Measurements from ENCODE around the gene FPR1.
A peak's percentile ranks its signal among the peaks of the same experiment; 100 is the strongest.

FPR1 gene

GRCh38 chr19:51788029-51788428 lies 36.4 kb upstream of the FPR1 start:
- in situ Hi-C loops (cut with HindIII; ENCODE audit: low sequenced_read_pairs) = no loop called here
- no peak for TF ChIP-seq CTCF (IDR thresholded peaks at IDR 0.05; ENCODE audit: low read depth, low read length)
- no peak overlapping the region for H3K4me3 ChIP-seq (ENCODE audit: low read depth, low read length)
- DNase-seq (ENCODE audit: low read depth, low spot score) = no peak

DNA sequence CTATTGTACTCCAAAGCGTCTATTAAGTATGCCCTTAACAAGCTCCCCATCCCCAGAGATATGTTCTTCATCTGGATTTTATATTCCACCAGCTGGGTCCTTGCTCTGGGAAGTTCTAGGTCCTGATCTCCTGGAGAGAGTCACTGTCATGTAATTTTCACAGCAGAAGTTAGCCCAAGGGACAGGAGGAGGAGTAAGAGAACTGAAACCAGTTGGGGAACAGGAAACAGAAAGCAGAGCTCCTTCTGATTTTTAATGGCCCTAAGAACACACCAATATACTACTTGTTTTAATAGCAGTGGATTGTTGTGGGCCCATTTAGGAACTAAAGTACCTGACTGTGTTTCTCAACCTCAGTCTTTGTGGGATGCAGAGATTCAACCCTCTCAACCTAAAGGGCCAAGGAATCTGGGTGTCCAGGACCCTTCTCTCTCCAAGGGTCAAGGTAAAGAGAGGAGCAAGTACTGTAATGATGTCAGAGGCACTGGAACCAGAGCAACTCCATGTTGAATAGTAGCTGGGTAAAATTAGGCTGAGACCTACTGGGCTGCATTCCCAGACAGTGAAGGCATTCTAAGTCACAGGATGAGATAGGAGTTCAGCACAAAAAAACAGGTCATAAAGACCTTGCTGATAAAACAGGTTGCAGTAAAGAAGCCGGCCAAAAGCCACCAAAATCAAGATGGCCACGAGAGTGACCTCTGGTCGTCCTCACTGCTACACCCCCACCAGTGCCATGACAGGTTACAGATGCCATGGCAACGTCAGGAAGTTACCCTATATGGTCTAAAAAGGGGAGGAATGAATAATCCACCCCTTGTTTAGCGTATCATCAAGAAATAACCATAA lies 35.2 kb upstream of the FPR1 start:
- DNase-seq (ENCODE audit: low read depth, low spot score) = no peak
- no peak for TF ChIP-seq CTCF (IDR thresholded peaks at IDR 0.05; ENCODE audit: low read depth, low read length)
- H3K4me3 ChIP-seq (ENCODE audit: low read depth, low read length) = no peak overlapping the region
- in situ Hi-C loops (cut with HindIII; ENCODE audit: low sequenced_read_pairs) = no loop called here

DNA sequence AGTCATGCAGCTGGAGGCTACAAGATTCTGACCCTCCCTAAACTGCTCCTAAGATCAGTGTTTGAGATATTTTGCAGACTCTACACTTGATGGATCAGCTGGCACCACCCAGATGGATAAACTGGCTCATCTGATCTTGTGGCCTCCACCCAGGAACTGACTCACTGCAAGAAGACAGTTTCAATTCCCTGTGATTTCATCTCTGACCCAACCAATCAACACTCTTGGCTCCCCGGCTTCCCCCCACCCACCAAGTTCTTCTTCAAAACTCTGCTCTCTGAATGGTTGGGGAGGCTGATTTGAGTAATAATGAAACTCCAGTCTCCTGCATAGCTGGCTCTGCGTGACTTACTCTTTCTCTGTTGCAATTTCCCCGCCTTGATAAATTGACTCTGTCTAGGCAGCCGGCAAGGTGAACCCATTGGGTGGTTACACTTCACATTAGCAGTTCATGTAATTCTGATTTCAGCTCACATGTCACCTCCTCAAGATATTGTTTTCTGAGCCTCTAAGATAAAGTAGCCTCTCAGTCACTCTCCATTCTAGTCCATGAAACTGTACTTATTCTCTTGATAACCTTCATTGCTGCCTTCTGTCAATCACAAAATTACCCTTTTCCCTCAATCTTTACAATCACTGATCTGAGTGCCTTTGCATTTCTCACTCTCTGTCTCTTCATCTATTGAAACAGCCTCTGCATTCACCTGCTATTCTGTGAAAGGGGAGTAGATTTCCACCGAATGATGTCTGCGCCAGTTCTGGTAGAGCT lies 33.4 kb upstream of the FPR1 start:
- TF ChIP-seq CTCF (IDR thresholded peaks at IDR 0.05; ENCODE audit: low read depth, low read length) = no peak
- DNase-seq (ENCODE audit: low read depth, low spot score) = no peak
- in situ Hi-C loops (cut with HindIII; ENCODE audit: low sequenced_read_pairs) = no loop called here
- H3K4me3 ChIP-seq (ENCODE audit: low read depth, low read length) = no peak overlapping the region

DNA sequence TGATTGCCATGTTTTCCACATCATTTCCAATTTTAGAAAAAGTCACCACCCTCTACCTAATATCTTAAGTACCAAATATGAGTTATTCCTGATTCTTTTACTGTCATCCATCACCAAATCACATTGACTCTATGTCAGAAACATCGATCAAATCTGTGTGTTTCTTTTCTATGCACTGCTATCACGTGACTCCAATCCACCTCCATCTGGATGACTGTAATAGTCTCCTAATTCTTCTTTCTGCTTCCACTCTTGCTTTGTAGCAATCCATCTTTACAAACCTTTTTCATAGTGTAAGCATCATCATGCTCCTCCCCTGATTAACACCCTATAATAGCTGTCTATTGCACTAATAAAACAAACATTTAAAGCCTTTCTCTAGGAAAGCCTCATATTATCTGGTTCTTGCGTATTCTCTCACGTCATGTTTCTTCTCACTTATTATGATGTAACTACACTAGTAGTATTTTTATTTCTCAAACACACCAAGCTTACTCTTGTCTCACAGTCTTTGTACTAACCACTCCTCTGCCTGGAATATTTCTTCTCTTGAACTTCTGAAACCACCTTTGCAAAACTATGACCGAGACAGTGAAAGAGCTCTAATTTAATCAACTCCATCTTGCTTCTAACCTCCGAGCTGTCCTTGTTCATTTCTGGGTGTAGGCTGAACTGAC lies 32.6 kb upstream of the FPR1 start:
- in situ Hi-C loops (cut with HindIII; ENCODE audit: low sequenced_read_pairs) = no loop called here
- no peak for TF ChIP-seq CTCF (IDR thresholded peaks at IDR 0.05; ENCODE audit: low read depth, low read length)
- no peak for DNase-seq (ENCODE audit: low read depth, low spot score)
- no peak overlapping the region for H3K4me3 ChIP-seq (ENCODE audit: low read depth, low read length)

- no peak for DNase-seq (ENCODE audit: low read depth, low spot score)
- in situ Hi-C loops (cut with HindIII; ENCODE audit: low sequenced_read_pairs) = no loop called here
- peak; percentile 12 for TF ChIP-seq CTCF (IDR thresholded peaks at IDR 0.05; ENCODE audit: low read depth, low read length)
- H3K4me3 ChIP-seq (ENCODE audit: low read depth, low read length) = no peak overlapping the region
Observed at GRCh38 chr19:51783372-51783771, 31.7 kb upstream of the FPR1 start.

- TF ChIP-seq CTCF (IDR thresholded peaks at IDR 0.05; ENCODE audit: low read depth, low read length) = no peak
- in situ Hi-C loops (cut with HindIII; ENCODE audit: low sequenced_read_pairs) = no loop called here
- no peak overlapping the region for H3K4me3 ChIP-seq (ENCODE audit: low read depth, low read length)
- DNase-seq (ENCODE audit: low read depth, low spot score) = no peak
Observed at GRCh38 chr19:51781999-51782398, 30.3 kb upstream of the FPR1 start.

All from astrocyte of the spinal cord (primary cell).